ENCODE data around the gene CALML3.

The CALML3 gene

GRCh38 chr10:5491477-5491876 lies 33.3 kb upstream of the CALML3 start:
- DNase-seq (ENCODE audit: low read depth, low spot score) = no peak

DNA sequence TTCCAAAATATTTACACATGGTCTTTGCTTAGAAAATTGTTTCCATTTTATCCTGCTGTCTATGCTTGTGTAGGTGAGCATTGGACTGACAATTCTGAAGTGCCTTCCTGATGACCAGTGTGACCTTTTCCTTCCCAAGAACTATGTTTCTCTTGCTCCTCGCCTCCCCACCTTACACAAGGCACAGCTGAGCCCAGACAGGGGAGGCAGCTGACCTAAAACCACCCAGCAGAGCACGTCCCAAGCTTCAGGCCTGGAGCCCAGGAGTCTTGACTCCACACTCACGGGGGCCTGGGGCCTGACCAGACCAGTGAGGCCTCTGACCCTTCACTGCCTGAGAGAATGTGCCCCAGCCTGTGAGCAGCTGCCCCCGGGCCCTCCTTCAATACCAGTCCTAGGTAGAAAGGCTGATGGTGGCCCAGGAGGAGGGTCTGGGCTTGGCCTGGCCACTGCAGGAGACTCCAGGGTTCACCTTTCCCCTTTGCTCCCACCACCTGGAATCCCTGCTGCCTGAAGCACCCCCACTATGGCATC lies 32.4 kb upstream of the CALML3 start:
- DNase-seq (ENCODE audit: low read depth, low spot score) = no peak

GRCh38 chr10:5492929-5493576 lies 31.7 kb upstream of the CALML3 start:
- DNase-seq (ENCODE audit: low read depth, low spot score) = no peak

- no peak for DNase-seq (ENCODE audit: low read depth, low spot score)
Observed at GRCh38 chr10:5493691-5494090, 31.1 kb upstream of the CALML3 start.

DNA sequence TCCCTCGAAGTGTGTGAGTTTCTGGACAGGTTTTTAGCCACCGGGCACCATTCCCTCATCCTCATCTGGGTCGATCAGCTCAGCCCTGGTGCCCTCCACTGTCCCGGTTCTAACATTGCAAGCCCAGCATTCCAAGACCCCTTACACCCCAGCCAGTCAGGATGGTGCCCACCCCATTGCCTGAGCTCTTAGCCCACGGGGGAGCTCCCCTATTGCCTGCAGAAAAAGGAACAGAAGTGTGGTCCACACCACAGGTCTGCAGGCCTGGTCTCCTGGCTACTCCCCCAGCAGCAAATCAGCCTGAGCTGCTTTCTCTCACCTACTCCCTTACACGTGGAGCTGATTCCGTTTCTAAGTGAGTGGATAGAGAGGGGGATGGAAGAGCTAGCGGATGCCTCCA lies 30.1 kb upstream of the CALML3 start:
- DNase-seq (ENCODE audit: low read depth, low spot score) = no peak

DNA sequence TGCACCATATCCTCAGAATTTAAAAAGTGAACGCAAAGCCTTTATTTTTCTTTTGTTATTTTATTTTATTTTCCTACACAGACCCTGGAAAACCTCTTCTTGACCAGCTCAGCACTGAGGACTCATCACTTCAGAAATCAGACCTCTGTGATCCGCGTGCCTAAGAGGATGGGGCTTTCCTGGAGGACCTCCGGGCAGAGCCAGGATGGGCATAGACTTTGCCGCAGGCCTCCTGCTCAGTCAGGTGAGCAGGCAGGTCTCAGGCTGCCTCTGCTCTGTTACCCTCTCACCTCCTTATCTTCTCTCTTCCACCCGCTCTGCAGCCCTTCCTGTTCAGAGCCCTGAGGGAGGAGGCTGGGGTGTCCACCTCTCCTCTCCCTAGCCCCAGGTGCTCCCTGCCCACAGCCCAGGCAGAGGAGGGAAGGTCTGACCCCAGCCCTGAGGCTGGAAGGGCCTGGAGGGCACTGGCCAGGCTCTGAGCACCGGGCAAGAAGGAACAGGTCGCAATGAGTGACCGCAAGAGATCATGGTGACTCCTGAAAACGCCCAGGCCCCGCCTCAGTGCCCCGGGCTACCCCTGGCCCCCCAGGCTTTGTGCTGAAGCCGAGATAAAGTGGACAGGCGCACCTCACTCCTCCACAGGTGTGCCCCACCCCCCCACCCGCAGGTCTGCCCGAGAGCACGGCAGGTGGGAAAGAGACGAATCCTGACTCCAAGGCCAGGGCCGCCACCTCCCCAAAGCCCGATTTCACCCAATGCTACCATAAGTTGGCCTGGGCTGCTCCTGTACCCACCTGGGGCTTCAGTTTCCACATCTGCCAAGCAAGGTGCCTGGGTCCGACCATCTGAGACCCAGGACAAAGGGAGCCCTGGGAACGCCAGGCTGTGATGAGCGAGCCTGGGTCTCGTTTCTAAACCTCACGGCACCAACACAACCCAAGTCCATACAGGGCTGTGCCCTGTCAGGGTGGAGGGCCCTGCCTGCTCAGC lies 28.2 kb upstream of the CALML3 start:
- no peak for DNase-seq (ENCODE audit: low read depth, low spot score)

DNA sequence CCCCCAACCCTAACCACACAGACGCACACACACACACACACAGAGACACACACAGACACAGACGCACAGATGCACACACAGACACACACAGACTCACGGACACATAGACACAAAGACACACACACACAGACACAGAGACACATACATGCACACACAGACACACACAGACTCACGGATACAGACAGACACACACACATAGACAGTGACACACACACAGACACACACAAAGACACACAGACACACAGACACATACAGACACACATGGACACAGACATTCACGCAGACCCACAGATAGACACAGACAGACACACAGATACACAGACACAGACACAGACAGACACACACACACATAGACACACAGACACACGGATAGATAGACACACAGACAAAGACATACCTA lies 27.5 kb upstream of the CALML3 start:
- DNase-seq (ENCODE audit: low read depth, low spot score) = no peak

GRCh38 chr10:5497948-5498730 lies 26.6 kb upstream of the CALML3 start:
- no peak for DNase-seq (ENCODE audit: low read depth, low spot score)

GRCh38 chr10:5498791-5499492 lies 25.8 kb upstream of the CALML3 start:
- no peak for DNase-seq (ENCODE audit: low read depth, low spot score)

GRCh38 chr10:5499493-5500140 lies 25.1 kb upstream of the CALML3 start, which contains the start of gene CALML5:
Gene CALML5, minus strand, starts transcription at chr10:5499570. Its CDS starts 132 bp downstream, at chr10:5499438.
- no peak for DNase-seq (ENCODE audit: low read depth, low spot score)

GRCh38 chr10:5500162-5500670 lies 24.5 kb upstream of the CALML3 start:
- DNase-seq (ENCODE audit: low read depth, low spot score) = no peak

DNA sequence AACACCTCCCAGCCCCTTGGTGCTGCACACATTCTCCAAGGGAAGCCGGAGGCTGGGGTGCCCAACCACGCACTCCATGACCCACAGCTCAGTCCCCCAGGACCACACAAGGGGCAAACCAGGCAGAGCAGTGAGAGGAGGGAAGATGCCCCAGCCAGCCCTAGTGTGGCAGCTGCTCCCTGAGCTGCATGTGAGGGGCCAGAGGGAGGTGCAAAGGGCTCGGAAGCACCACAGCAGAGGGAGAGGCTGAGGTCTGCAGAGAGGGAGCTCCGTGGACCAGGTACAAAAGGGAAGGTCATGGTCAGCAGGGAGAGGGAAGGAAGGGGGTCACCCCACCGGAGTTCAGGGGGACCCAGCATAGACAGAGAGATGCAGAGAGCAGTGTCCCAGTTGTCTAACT lies 23.9 kb upstream of the CALML3 start:
- no peak for DNase-seq (ENCODE audit: low read depth, low spot score)

- no peak for DNase-seq (ENCODE audit: low read depth, low spot score)
Observed at GRCh38 chr10:5502061-5502521, 22.7 kb upstream of the CALML3 start.

- no peak for DNase-seq (ENCODE audit: low read depth, low spot score)
Observed at GRCh38 chr10:5502571-5503476, 21.9 kb upstream of the CALML3 start.

DNA sequence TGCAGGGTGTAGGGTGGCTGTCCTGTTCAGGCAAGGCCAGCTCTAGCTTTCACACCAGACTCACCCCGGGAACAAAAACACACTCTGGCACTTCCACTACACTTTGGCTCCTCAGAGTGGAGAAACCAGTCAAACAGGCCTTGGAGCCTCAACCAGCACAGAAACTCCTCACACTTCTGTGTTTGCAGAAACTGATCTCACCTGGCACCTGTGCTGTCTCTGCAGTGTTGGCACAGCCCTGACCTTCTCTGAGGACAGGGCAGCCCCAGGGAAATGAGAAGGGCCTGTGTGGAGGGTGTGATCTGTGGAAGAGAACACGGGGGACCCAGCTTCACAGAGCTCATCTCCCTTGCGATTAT lies 21.3 kb upstream of the CALML3 start:
- no peak for DNase-seq (ENCODE audit: low read depth, low spot score)

DNA sequence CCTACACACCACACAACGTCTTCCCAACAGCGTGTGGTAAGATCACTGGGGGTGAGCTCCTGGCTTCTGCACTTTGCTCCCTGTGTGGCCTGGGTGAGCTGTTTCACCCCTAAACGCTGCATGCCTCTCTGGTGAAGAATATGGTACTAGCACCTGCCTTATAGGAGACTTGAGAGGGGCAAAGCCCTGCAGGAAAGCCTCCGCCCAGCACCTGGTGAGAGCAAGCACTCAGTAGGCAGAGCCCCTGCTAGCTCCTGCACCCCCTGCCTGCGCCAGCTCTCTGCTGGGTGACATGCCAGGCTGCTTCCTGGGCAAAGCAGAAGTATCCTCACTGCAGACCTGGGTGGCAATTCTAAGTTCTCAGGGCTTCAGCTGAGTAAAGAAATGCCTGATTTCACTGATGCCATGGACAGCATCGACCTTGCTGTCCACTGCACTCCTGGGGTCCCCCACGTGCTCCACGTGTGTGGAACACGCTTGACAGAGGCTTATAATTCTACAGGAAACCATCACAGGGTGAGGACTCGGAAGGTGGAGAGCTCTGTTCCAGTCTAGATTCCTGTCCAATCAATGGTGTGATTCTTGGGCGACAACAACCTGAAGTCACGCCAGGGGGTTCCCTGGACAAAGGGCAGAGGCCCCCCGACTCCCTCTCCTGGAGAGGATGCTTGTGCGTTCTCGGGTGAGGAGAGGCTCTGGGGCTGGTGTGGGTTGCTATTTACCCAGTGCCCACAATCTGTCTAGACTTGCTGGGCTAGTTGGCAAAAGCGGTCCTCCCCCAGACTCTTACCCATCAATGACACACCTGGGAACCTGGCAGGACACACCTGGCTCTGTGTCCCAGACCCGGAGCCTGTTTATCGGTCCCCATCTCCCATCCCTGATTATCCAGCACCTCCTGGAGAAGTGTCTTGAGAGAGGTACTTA lies 20.4 kb upstream of the CALML3 start:
- no peak for DNase-seq (ENCODE audit: low read depth, low spot score)

GRCh38 chr10:5506246-5506645 lies 18.5 kb upstream of the CALML3 start:
- no peak for DNase-seq (ENCODE audit: low read depth, low spot score)
